Epithelial cell of proximal tubule (primary cell): ENCODE data around the gene RIN1. TPM values are rescaled to one million over a fixed set of nuclear protein-coding genes. Genes with fewer than 3 reads are reported as not detected.

ENCODE experiments used
- DNase-seq: peaks from one replicate; pipeline ENCODE4 v3.0.0-alpha.2; 2011; ENCODE audit warnings: low read depth
- H3K4me3 ChIP-seq: 2 replicates; pipeline ENCODE4 v1.5.1; 2011; ENCODE audit warnings: low read depth, mild to moderate bottlenecking, low read length
- total RNA-seq: library from RNA; depleted of rRNA; stranded (reverse); fragments of >200 nt; gene quantifications from 2 replicates; pipeline ENCODE4 v1.2.3, GENCODE V29; 2015
- TF ChIP-seq, protein P1 (sequence below): conservative IDR thresholded peaks from 2 replicates; pipeline ENCODE4 v1.5.1; 2012; ENCODE audit warnings: low read depth, mild to moderate bottlenecking, low read length

The RIN1 gene
- total RNA-seq, 1 donor from 2014 or later = 18.9 TPM

DNA sequence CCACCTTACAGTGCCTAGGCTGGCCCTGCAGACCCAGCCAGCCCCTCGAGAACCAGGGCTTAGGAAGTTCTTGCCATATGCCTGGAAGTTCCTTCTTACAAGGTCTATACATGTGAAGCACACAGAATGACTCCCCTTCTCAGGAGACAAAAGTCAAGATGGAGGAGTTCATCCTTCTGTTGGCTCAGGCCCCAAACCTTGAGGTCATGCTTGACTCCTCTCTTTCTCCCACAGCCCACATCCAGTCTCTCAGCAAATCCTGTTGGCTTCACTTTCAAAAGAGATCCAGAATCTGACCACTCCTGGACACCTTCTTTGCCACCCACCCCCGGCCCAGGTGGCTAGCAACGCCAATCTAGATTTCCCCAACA, 17.6 kb downstream of the RIN1 start:
- TF ChIP-seq, protein P1, sequence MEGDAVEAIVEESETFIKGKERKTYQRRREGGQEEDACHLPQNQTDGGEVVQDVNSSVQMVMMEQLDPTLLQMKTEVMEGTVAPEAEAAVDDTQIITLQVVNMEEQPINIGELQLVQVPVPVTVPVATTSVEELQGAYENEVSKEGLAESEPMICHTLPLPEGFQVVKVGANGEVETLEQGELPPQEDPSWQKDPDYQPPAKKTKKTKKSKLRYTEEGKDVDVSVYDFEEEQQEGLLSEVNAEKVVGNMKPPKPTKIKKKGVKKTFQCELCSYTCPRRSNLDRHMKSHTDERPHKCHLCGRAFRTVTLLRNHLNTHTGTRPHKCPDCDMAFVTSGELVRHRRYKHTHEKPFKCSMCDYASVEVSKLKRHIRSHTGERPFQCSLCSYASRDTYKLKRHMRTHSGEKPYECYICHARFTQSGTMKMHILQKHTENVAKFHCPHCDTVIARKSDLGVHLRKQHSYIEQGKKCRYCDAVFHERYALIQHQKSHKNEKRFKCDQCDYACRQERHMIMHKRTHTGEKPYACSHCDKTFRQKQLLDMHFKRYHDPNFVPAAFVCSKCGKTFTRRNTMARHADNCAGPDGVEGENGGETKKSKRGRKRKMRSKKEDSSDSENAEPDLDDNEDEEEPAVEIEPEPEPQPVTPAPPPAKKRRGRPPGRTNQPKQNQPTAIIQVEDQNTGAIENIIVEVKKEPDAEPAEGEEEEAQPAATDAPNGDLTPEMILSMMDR = no peak
- H3K4me3 ChIP-seq = no peak overlapping the region
- DNase-seq = no peak

DNA sequence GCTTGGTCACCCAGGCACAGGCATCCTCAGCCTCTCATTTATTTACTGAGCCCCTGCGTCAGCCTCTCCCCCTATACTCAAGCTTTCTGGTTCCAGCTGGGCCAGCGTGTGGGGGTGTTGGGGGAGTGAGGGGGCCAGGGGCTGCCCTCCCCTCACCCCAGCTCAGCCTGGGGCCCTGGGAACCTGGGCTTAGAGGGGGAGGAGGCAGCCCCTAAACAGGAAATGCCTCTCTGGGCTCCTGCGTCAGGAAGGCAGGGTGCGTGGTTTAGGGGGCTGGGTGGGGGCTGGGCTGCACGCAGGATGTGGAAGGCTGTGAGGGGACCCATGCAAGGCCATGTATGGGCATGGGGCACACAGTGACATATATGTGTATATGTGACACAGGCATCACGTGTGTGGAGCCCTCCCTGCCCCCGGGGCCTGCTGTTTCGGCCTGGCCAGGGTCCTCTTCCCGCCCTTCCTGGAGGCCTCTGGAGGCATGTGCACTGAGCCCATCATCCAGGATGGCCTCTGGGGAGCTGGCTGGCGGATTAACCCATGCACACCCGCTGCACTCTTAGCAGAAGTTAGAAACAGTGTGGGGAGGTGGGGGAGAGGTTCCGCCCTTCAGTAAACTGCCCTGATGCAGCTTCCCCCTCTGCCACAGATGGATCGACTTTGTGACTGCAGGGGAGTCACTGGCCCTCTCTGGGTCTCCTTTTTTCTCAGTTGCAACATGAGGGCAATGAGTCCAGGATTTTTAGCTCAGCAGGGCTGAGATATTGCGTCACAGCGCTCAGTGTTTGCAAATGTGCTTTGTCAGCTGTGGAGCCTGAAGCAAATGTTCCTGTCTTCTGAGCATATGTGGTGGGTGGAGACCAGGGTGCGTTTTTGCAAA, 18.3 kb downstream of the RIN1 start:
- TF ChIP-seq, protein P1 = no peak
- peak; percentile 18 for DNase-seq
- H3K4me3 ChIP-seq = no peak overlapping the region

DNA sequence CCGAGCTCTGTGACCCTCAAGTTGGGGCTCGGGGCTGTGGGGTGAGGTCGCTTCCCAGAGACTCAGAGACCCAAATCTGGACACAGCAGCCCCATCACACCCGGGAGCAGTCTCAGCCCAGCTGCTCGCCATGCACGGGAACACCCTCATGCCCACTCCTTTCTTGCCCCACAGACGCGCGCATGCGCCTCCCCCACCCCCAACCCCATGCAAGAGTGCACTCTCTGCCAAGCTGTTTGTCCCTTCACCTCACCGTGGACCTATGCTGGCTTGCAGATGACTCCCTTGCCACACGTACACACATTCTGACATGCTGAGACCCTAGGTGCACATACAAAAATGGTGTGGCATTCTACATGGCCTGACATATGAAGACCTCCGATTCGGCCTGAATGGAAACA, 18.9 kb downstream of the RIN1 start:
- DNase-seq = no peak
- TF ChIP-seq, protein P1 = no peak
- H3K4me3 ChIP-seq = no peak overlapping the region

DNA sequence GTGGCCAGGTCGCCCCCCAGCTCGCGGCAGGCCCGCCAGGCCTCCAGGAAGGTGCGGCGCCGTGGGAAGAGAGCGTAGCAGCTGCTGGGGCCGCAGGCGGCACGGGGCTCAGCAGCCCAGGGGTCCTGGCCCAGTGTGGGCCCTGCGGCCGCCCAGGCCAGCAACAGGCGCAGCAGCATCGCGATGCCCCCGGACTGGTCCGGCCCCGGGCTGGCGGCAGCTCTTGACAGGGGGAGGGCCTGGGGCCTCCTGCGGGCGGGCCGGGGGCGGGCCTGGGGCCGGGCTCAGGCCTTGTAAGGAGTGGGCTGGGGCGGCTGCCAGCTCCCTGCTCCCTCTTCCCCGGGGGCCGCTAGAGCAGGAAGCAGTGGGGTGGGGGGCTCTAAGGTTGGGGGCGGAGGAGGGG, 19.4 kb downstream of the RIN1 start, which contains the start of gene CD248:
CD248 (minus strand) TSS at position 196 of the 403 bp plus-strand sequence; CDS start at position 179, 17 bp downstream.
- H3K4me3 ChIP-seq = no peak within 1 kb of the TSS
- TF ChIP-seq, protein P1 = no peak
- no peak for DNase-seq

DNA sequence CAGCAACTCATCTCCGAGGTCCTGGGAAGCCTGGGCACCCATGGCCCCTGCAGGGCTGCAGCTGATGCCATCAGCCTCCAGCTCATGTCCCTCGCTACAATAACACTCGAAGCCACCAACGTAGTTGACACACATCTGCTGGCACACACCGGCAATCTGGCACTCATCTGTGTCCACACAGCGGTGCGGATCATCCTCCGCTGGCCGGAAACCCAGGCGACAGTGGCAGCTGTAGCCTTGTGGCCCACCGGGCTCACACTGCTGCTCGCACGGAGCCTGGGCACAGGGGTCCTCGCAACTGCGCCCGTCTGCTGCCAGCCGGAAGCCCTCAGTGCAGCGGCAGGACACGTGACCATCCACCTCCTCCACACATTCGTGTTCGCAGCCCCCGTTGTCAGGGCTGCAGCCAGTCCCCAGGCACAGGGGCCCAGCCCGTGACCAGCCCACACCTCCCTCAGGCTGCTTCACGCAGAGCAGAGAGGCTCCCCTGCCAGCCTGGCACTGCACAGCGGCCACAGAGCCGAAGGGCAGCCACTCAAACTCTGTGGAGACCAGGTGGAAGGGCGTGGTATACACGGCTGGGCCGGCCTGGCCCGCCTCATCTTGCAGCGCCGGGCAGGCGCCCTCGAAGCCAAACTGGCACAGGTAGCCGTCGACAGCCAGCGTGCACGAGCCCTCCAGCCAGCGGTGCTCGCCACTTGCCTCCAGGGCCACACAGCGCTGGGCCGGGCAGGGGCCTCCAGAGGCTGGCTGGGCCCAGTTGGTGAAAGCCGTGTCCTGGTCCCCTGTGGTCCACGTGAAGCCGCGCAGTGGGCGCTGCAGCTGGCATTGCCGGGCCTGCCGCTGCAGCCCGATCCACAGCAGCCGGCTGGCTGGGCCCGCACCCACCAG, 20.1 kb downstream of the RIN1 start:
- no peak for DNase-seq
- TF ChIP-seq, protein P1 = no peak
- H3K4me3 ChIP-seq = no peak overlapping the region

DNA sequence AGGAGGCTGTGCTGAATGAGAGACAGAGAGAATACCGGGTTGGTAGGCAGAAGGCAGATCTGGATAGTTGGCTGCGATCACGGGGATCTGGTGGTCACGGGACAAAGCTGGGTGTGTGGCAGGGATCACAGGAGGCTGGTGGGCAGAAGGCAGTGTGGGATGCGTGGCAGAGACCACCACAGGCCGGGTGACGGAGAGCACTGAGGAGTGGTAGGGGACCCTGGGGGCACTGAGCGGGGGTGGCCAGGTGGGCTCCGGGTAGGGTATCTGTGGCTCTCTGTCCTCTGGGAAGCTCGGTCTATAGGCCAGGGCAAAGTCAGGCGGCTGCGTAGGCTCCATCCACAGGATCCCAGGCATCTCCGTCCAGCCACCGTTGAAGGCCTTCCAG, 20.7 kb downstream of the RIN1 start:
- H3K4me3 ChIP-seq = no peak overlapping the region
- DNase-seq = no peak
- TF ChIP-seq, protein P1 = no peak
